Stimulated activated CD8-positive, alpha-beta memory T cell treated with anti-CD3 and anti-CD28 coated beads, Interleukin-15, amount 100 ng/mL, for 4 hours (primary cell): ENCODE data around the gene BORCS6.

Experiments used
- DNase-seq, 2 donors: peaks; one replicate each; pipeline ENCODE4 v3.0.0-alpha.2; 2020; ENCODE audit warnings: low read depth in 2 of 2

Gene BORCS6

GRCh38 chr17:8210761-8211458 is 20.9 kb upstream of the BORCS6 start:
- no peak for DNase-seq

GRCh38 chr17:8209907-8210760 is 20.2 kb upstream of the BORCS6 start, which contains the start of gene AURKB:
TSS of gene AURKB (minus strand) at chr17:8210575. CDS start at chr17:8210224, 351 bp downstream.
- peak; percentile 74 to 90 for DNase-seq

DNA sequence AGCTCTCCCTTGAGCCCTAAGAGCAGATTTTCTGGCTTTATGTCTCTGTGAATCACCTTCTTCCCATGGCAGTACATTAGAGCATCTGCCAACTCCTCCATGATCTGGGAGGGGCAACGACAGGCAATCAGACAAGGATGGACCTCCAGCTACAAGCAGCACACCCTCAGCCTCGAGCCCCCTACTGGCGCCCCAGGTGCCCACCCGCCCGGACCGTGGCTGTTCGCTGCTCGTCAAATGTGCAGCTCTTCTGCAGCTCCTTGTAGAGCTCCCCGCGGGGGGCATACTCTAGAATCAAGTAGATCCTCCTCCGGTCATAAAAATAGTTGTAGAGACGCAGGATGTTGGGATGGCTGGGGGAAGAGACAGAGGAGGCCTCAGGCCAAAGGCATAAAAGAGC is 16.6 kb upstream of the BORCS6 start:
- no peak for DNase-seq

DNA sequence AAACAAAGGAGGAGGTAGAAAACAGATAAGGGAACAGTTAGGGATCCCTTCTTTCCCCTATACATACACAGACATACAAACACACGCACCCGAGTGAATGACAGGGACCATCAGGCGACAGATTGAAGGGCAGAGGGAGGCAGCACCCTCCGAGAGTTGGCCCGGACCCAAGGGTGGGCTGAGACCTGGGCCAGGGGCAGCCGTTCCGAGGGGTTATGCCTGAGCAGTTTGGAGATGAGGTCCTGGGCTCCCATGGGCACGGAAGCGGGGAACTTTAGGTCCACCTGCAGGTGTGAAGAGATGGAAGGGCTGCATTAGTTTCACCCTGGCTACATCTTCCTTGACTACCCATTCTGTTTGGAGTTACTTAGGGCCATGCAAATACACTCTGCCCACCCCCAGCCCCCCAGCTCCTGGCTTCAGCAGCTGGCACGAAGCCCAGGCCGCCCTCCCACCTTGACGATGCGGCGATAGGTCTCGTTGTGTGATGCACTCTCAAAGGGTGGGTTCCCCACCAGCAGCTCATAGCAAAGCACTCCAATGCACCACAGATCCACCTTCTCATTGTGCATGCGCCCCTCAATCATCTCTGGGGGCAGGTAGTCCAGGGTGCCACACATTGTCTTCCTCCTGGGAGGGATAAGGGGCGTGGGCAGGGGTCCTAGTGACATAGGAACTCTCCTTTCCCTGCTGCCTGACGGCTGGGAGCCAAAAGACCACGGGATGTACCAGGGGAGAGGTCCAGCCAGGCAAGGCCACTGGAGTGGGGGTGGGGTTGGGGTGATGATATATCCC is 15.0 kb upstream of the BORCS6 start:
- no peak for DNase-seq

- DNase-seq, result no peak
These were observed 2.3 kb upstream of the BORCS6 start for GRCh38 chr17:8192070-8192815.

- DNase-seq, result no peak
These were observed 526 bp upstream of the BORCS6 start for GRCh38 chr17:8190506-8190905.

GRCh38 chr17:8189041-8189710 is 804 bp downstream of the BORCS6 start:
- DNase-seq, result no peak

- DNase-seq, result no peak
These were observed 1.6 kb downstream of the BORCS6 start for GRCh38 chr17:8188263-8188839.

DNA sequence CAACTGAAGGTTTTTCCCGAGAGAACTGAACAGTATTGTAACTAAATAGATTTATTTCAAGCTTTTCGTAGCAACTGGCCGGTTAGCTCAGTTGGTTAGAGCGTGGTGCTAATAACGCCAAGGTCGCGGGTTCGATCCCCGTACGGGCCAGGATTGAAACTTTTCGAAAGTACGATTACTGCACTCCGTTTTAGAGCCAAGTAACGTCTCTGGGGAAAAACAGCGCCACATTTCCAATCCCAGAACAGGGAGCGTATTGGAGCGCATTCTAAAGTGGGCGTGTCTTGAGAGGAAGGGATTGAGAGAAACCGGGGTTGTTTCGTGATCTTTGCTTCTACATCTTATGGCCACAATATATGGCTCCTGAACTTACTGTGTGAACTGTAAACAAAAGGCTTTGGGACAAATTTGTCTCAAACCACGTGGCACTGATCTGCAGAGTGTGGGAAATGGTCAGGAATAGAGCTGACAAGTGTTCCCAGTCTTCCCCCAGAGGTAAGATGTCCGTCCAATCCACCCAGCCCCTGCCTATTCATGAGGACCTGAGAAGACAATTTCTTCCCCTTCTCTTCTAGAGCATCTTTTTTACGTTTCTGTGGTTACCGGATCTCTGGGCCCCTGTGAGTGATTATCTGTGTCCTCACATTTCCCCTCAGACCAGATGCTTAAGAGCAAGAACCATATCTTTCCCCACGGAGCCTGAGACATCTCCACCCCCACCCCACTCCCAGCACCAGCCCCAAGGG is 2.3 kb downstream of the BORCS6 start:
- DNase-seq, result peak; percentile 77 to 88

GRCh38 chr17:8186787-8187516 is 3.0 kb downstream of the BORCS6 start:
- peak; percentile 78 to 87 for DNase-seq

DNA sequence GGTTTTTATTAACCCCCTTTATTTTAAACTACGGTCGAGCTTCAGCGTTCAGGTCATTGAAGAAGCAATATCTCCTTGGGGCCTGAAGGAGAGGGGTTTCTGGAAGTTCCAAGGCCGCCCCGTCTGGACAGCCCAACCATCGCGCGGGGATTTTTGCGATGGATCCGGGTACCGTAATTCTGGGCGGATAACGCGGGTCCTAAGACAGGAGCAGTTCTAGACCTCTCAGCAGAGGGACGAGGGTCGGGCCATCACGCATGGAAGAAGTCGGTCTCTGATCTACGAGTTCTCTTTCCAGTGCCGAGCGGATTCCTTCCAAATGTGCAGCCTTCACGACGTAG is 3.6 kb downstream of the BORCS6 start:
- DNase-seq, result no peak

GRCh38 chr17:8185582-8186445 is 4.2 kb downstream of the BORCS6 start:
- peak; percentile 79 to 81 for DNase-seq

- DNase-seq, result no peak
These were observed 12.8 kb downstream of the BORCS6 start for GRCh38 chr17:8176998-8177731.

- DNase-seq, result peak; percentile 67 to 72
These were observed 13.6 kb downstream of the BORCS6 start, which contains the start of gene TMEM107 for GRCh38 chr17:8176197-8176940. TSS of gene TMEM107 (minus strand) at chr17:8176380. CDS start at chr17:8176286, 94 bp downstream.

GRCh38 chr17:8175795-8176196 is 14.2 kb downstream of the BORCS6 start:
- no peak for DNase-seq

GRCh38 chr17:8173871-8174322 is 16.1 kb downstream of the BORCS6 start:
- no peak for DNase-seq
